Stimulated activated CD4-positive, alpha-beta T cell treated with anti-CD3 and anti-CD28 coated beads, Interleukin-1b, Interleukin-23, amount 100 ng/mL, for 4 hours (primary cell): ENCODE results near the gene UVRAG.
"Not testable (repeated sequence)": the region's sequence is repeated elsewhere in the genome, so short reads cannot be mapped to it uniquely, and the experiment has no call there.

ENCODE experiments used
- DNase-seq, 2 donors: peaks; one replicate each; pipeline ENCODE4 v3.0.0-alpha.2; 2020; ENCODE audit warnings: low read depth in 2 of 2

Gene UVRAG

DNA sequence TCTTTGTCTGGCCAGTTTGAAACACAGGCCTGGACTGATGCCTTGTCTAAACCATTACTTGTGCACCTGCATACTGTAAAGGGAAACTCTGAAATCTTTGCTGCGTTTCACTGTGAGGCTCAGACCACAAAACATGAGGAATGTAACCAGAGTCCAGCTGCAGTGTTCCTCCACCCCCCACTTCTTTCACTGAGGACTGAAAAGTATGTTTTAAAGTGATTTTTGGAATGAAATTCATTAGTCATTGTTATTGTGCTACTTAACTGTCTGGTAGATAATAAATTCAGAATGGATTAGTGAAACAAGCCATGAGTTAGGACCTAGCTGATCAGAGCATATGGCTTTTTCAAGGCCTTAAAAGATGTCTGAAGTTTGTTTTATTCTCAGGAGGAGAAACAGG lies 210.1 kb downstream of the UVRAG start:
- DNase-seq = no peak

DNA sequence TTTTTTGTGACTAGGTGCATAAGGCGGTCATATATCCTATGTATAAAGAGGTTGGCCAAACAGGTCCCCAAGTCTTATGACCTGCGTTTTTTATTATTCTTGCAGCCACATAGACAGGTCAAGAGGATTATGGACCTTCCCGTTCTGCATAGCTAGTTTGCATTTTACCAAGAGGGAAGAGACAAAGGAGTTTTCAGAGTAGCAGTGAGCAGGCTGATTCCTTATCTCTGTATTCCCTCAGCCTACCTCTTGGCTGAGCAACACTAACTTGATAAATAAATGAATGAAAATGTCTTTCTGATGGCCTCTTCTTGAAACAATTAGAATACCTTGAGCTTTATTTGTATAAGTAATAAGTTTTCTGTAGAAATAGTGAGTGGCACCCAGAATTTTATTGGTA lies 210.8 kb downstream of the UVRAG start:
- no peak for DNase-seq

DNA sequence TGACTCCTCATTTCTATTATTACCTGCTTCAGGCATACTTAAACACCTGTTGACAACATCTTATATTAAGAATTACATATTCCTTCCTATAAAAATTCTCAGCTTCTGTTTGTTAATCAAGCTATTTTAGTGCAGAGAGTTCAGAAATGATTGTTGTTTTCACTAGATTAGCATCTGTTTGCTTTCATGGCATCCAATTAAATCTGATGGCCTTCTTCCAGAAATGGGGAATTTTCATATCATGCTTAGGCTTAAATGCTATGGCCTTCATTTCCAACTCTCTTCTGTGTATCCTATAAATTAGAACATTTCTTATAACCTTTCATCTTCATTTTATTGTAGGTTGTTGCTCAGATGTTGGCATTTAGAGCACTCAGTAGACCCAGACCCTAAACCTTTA lies 211.3 kb downstream of the UVRAG start:
- DNase-seq = no peak

DNA sequence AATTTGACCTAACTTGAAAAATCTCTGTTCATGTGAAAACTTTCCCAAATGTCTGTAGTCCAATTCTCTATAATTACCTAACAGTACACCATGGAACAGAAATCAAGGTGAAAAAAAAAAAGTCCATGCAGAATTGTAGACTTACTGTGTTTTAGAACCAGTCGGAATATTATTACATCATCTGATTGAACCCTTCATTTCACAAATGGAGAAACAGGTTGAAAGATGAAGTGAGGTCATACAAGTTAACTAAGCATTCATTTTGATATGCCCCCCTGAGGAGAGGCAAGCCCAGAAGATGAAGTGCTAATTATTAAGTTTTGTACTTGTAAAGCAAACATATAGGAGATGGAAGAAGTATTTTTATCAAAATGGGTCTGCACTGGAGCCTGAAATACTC lies 211.9 kb downstream of the UVRAG start:
- DNase-seq = no peak

DNA sequence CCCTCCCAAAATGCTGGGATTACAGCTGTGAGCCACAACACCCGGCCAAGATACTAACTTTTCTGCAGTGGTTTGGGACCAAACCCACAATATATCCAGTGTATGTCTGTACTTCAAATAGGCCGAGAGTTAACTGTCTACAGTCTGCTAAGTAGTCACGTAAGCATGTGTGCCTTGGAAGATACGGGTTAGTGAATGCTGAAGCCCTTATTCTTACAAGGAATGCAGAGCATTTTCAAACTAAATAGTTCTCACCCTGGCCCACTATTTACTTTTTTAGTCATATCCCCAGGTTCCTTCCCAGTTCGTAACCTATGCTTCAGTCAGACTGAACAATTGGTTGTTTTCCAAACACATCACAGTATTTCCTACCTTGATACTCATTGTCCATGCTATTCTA lies 215.3 kb downstream of the UVRAG start:
- no peak for DNase-seq

GRCh38 chr11:76030968-76031590 lies 216.1 kb downstream of the UVRAG start:
- DNase-seq = no peak

DNA sequence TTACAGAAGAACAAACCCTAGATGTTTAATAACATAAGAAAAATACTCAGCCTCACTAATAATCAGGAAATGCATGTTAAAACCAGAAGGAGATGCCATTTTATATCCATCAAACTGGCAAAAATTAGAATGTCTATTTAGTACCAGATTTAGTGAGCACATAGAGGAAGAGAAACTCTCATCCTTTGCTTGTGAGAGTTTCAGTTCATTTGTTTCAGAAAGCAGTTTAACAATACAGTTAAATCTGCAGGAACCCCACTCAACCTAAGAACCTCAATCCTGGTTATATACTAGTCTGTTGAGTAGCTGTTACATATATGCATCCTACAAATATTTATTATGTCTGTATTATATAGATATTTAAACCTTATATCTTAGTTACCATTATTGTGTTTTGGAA lies 218.7 kb downstream of the UVRAG start:
- DNase-seq = no peak

GRCh38 chr11:76035020-76035419 lies 220.0 kb downstream of the UVRAG start:
- DNase-seq = no peak

- DNase-seq = no peak
Measured at GRCh38 chr11:76038608-76039007, 223.6 kb downstream of the UVRAG start.

DNA sequence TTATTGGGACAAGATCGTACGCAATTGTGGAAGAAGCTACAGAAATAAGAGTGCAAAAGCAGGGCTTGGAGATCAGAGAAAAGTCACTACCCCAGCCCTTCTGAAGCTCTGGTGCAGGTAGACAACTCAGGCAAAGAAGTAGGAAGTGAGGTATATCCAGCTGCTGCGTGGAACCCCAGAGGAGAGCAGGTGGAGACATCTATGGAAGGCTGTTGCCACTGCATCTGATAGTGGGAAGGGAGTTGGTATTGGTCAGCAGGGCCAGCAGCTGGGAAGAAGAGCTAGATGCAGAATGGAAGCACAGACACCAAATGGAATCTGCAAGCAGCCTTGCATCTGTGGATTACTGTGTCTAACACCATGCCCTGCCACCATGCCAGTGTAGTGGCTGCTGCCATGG lies 226.2 kb downstream of the UVRAG start:
- no peak for DNase-seq

DNA sequence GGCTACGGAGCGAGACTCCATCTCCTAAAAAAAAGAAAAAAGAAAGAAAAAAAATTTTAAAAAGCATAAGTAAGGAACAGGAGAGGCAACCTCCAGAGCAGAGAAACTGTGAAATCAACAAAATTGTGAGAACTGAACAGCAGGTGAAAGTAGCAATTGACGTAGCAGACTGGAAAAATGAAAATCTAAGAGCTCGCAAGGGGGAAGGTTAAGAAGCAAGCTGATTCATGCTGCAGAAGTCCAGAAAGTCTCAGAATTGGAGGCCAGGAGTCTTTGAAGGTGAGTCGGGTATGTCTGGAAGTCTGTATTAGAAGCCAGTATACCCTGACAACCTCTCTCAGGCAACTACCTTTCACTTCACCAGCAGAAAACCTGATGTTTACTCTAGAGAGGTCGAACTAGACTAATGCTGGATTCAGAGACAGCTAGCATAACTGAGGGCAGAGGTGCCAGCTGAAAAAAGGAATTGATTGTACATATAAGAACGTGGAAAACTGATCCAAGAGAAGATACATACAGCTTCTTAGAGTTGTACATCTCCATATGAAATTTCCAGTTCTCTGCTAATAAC lies 229.8 kb downstream of the UVRAG start:
- no peak for DNase-seq

DNA sequence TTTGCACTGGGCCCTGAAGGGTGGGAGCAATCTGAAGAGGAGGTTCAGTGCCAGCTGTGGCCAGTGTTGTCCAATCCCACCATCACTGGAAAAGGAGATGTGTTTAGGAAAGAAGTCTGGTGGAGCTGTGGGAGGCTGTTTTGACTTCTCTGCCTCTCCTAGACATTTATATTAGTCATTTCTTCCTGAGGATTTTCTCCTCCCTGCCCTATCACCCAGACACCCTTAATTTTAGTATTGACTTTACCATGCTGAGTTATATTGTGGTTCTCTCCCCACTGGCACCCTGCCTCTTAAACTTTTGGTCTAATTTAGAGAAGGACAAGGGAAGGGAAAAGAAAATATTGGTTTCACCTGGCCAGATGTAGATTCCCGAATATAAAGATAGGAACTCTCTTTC lies 232.2 kb downstream of the UVRAG start:
- no peak for DNase-seq

- no peak for DNase-seq
Measured at GRCh38 chr11:76047766-76048165, 232.8 kb downstream of the UVRAG start.

DNA sequence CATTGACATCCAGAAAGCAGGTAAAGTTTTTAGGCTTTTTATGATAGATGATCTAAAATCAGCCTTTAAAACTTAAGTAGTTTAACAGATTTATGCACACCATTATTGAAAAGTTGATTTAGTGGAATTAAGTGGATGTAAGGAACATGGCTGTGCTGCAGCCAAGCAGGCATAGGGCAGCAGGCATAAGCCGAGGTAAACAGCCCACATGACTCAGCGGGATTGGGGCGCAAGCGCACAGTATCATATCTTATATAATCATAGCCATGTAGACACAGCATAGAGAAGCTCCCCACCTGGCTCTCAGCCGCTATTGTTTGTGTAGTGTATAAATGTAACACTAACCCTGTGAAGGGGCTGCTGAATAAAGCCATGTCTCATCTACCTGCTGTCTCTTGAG lies 233.8 kb downstream of the UVRAG start:
- DNase-seq = no peak

DNA sequence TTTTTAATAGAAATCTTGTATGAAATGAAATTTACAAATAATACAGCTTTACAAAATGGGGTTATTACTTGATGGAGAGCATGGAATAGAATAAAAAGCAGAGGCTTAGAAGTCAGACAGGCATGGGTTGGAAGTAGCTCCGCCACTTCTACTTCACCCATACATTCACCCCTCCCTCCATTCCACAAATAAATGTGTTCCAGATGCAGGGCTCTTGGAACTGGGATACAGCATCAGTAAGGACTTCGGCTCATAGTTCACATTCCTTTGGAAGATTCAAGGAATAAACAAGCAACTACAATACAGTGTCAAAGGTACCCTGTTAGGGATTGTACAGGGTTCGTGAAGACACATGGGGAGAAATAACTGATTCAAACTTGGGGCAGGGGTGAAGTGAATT lies 234.5 kb downstream of the UVRAG start:
- no peak for DNase-seq

- no peak for DNase-seq
Measured at GRCh38 chr11:76051937-76052336, 236.9 kb downstream of the UVRAG start.

GRCh38 chr11:76054330-76054729 lies 239.3 kb downstream of the UVRAG start:
- no peak for DNase-seq

DNA sequence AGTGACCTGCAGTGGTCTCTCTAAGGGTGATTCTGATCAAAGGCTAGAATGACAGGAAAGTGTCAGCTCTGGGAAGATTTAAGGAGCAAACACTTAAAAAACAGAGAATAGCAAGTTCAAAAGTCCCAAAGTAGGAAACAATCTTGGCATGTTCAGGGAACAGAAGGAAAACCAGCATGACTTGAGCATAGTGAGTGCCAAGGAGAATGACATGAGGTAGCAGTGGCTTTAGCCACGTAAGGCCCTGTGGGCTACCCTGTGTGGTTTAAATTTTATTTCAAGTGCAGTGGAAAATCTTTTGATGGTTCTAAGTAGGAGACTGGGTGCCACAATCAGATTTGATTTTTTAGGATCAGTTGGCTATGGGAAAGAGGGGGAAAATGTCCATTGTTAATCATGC lies 241.9 kb downstream of the UVRAG start:
- no peak for DNase-seq

DNA sequence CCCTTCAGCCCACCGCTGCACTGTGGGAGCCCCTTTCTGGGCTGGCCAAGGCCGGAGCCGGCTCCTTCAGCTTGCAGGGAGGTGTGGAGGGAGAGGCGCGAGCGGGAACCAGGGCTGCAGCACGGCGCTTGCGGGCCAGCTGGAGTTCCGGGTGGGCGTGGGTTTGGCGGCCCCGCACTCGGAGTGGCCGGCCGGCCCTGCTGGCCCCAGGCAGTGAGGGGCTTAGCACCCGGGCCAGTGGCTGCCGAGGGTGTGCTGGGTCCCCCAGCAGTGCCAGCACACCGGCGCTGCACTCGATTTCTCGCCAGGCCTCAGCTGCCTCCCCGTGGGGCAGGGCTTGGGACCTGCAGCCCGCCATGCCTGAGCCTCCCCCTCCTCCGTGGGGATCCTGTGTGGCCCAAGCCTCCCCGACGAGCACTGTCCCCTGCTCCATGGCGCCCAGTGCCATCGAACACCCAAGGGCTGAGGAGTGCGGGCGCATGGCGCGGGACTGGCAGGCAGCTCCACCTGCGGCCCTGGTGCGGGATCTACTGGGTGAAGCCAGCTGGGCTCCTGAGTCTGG lies 245.5 kb downstream of the UVRAG start:
- not testable (repeated sequence) for DNase-seq

DNA sequence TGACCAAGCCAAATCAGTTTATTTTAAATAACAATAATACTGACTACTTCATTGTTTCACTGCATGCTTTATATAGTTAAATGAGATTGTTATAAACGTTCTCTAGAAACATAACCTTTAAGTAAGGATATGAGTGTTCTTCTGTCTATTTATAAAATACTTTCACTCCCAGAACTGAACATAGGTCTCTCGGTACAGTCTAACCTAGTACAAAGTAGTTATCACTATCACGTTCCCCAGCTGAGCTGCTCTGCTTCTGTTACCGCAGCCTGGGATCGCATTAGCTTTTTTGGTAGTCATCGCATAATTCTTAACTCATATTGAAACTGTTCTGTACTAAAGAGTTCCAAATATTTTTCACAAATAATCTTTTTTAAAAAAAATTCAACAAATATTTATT lies 247.7 kb downstream of the UVRAG start:
- no peak for DNase-seq

- DNase-seq = no peak
Measured at GRCh38 chr11:76064192-76064591, 249.2 kb downstream of the UVRAG start.

GRCh38 chr11:76067099-76067498 lies 252.1 kb downstream of the UVRAG start:
- DNase-seq = no peak

DNA sequence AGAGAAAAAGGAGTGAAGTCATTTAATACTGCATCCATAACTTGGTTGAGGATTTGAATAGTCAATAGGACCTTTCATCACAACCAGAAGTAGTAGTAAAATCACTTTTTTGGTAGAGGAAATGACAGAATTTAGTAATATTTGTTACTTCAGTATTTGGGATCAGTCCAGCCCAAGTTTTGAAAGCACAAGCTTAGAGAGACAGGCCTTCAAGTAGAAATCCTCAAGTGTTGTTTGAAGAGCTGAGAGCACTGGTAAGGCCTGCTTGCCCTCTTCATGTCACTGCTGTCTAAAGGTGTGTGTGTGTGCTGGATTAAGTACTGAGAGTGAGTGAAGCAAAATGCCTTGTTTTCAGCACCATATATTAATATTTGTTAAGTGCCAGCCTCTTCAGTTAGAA lies 254.0 kb downstream of the UVRAG start:
- DNase-seq = no peak

GRCh38 chr11:76071090-76071489 lies 256.1 kb downstream of the UVRAG start:
- no peak for DNase-seq
